K562 (cell line): ENCODE data around the gene STK32C. TPM values are rescaled to one million over a fixed set of nuclear protein-coding genes. Genes with fewer than 3 reads are reported as not detected.

Experiments used
- HMBOX1 ChIP-seq: sonication (generic); IDR thresholded peaks from 2 replicates; pipeline ENCODE4 v1.6.1; 2016
- KAT7 ChIP-seq: sonication (generic); formaldehyde crosslinking; IDR thresholded peaks from 2 replicates; pipeline ENCODE4 v1.8.0; 2022; ENCODE audit warnings: missing genetic modification reagents, mild to moderate bottlenecking, borderline replicate concordance
- MCM7 ChIP-seq, 2 experiments: fragments of 450-650 bp; IDR thresholded peaks; 2 replicates each; pipeline ENCODE4 v1.6.1; 2016 to 2018
- MED1 ChIP-seq: sonication (generic); formaldehyde crosslinking; IDR thresholded peaks from 2 replicates; pipeline ENCODE4 v1.8.1; 2023; ENCODE audit warnings: missing genetic modification reagents, borderline replicate concordance
- NONO ChIP-seq, 2 experiments: fragments of 200-400 bp in 1 of 2; fragments of 450-650 bp in 1 of 2; formaldehyde crosslinking in 1 of 2; IDR thresholded peaks; 2 replicates each; pipeline ENCODE4 v1.6.1; 2017; ENCODE audit warnings: low read depth in 2 of 2, mild to moderate bottlenecking in 2 of 2, moderate library complexity in 2 of 2, low read length in 1 of 2
- PML ChIP-seq: IDR thresholded peaks from 2 replicates; pipeline ENCODE4 v1.6.1; 2012; ENCODE audit warnings: low read length, inconsistent platforms
- RBM14 ChIP-seq: fragments of 200-400 bp; formaldehyde crosslinking; IDR thresholded peaks from 2 replicates; pipeline ENCODE4 v1.6.1; 2018; ENCODE audit warnings: low read depth, mild to moderate bottlenecking, low read length, moderate library complexity, borderline replicate concordance; ENCODE audit not compliant: insufficient read depth
- TAF7 ChIP-seq: fragments of 450-650 bp; IDR thresholded peaks from 2 replicates; pipeline ENCODE4 v1.6.1; 2016; ENCODE audit warnings: missing genetic modification characterization, missing compliant biosample characterization
- TCF7 ChIP-seq: sonication (generic); IDR thresholded peaks from 2 replicates; pipeline ENCODE4 v1.6.1; 2016; ENCODE audit warnings: antibody characterized with exemption, borderline replicate concordance
- TRIM25 ChIP-seq: fragments of 450-650 bp; IDR thresholded peaks from 2 replicates; pipeline ENCODE4 v1.7.0; 2016; ENCODE audit warnings: borderline replicate concordance
- ZC3H4 ChIP-seq: sonication (generic); formaldehyde crosslinking; IDR thresholded peaks from 2 replicates; pipeline ENCODE4 v1.9.0; 2021; ENCODE audit warnings: missing genetic modification reagents, borderline replicate concordance
- ZNF12 ChIP-seq: sonication (generic); formaldehyde crosslinking; IDR thresholded peaks from 2 replicates; pipeline ENCODE4 v1.4.0; 2020; ENCODE audit warnings: mild to moderate bottlenecking, missing genetic modification reagents
- ZNF778 ChIP-seq: fragments of 450-650 bp; formaldehyde crosslinking; IDR thresholded peaks from 2 replicates; pipeline ENCODE4 v1.4.0; 2020; ENCODE audit warnings: mild to moderate bottlenecking, moderate library complexity
- polyA plus RNA-seq, 8 experiments: library from polyadenylated mRNA; depleted of rRNA in 4 of 8; stranded (reverse) in 5 of 8; unstranded in 3 of 8; fragments of >200 nt; fragmentation: Nextera tagmentation in 2 of 8; fragmentation: Illumina TruSeq in 1 of 8; extraction: Ambion mirVana in 2 of 8; extraction: Trizol in 1 of 8; gene quantifications; 2 replicates each; pipeline versions ENCODE4 v1.2.1 to v1.2.3, GENCODE V29; 2011 to 2014; ENCODE audit warnings: inconsistent platforms in 1 of 8, missing spikeins in 1 of 8
- total RNA-seq, 7 experiments: library from RNA; depleted of rRNA in 6 of 7; stranded (reverse); fragments of >200 nt in 6 of 7; fragmentation: Illumina TruSeq in 2 of 7; extraction: Trizol in 2 of 7; gene quantifications; 2 replicates each; pipeline versions ENCODE4 v1.2.1 to v1.2.3, GENCODE V29; 2011 to 2021; ENCODE audit warnings: low replicate concordance in 1 of 7
- TF ChIP-seq, protein P1 (sequence below): fragments of 250-450 bp; sonication (Bioruptor Pico); IDR thresholded peaks from 2 replicates; pipeline ENCODE4 v1.4.0; 2020; ENCODE audit warnings: mild to moderate bottlenecking, moderate library complexity
- TF ChIP-seq, protein P2 (sequence below): sonication (generic); formaldehyde crosslinking; IDR thresholded peaks from 2 replicates; pipeline ENCODE4 v1.8.0; 2023; ENCODE audit warnings: mild to moderate bottlenecking, missing genetic modification reagents

Gene STK32C
- total and polyA plus RNA-seq, 9 of the 15 experiments (the other 6 are each of a cell fraction or from before 2014, with no cell fraction given): 1.5 to 20.9 (median 6.5) TPM

DNA sequence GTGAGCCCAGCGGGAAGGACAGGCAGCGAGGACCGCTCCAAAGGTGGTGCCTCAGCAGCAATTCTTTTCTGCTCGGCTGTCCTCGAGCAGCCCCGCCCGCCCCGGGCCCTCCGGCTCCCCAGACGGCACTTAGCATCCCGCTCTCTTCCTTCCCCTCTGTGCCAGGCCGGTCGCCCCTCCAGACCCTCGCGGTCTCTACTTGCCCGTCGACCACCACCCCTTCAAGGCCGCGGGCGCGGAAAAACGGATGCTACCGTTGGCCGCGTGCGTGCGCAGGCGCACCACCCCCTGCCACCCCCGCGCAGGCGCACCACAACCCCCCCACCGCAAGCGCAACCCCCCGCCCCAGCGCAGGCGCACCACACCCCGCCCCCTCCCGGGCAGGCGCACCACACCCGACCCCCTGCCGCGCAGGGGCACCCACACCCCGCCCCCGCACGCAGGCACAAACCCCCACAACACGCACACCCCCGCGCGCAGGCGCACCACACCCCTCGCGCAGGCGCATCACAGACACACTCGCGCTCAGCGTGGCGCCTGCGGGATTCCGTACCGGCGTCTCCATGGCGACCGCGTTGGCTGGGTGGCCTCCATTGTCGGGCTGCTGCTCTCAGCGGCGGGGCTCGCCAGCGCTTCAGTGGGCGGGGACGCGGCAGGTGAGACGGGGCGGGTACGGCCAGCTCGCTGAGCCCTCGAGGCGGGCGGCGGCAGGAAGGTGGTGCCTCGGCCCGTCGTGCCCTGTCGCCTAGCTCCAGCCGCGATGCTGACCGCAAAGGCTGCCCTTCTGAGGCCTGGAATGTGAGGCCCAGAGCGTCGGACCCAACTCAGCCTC lies 24.1 kb upstream of the STK32C start, which contains the start of gene LRRC27 (continued):
- 0 out of 2 replicates have a peak, but pooled peaks have one; percentile 35 for TF ChIP-seq PML
- no peak for TF ChIP-seq TCF7
- TF ChIP-seq ZNF12 (CRISPR knock-in tag): no peak
- TF ChIP-seq HMBOX1: no peak
- TF ChIP-seq MED1 (CRISPR knock-in tag): no peak
- TF ChIP-seq ZC3H4: no peak
- TF ChIP-seq TRIM25: no peak
- TF ChIP-seq ZNF778 (CRISPR knock-in tag): no peak
- TF ChIP-seq, protein P1, sequence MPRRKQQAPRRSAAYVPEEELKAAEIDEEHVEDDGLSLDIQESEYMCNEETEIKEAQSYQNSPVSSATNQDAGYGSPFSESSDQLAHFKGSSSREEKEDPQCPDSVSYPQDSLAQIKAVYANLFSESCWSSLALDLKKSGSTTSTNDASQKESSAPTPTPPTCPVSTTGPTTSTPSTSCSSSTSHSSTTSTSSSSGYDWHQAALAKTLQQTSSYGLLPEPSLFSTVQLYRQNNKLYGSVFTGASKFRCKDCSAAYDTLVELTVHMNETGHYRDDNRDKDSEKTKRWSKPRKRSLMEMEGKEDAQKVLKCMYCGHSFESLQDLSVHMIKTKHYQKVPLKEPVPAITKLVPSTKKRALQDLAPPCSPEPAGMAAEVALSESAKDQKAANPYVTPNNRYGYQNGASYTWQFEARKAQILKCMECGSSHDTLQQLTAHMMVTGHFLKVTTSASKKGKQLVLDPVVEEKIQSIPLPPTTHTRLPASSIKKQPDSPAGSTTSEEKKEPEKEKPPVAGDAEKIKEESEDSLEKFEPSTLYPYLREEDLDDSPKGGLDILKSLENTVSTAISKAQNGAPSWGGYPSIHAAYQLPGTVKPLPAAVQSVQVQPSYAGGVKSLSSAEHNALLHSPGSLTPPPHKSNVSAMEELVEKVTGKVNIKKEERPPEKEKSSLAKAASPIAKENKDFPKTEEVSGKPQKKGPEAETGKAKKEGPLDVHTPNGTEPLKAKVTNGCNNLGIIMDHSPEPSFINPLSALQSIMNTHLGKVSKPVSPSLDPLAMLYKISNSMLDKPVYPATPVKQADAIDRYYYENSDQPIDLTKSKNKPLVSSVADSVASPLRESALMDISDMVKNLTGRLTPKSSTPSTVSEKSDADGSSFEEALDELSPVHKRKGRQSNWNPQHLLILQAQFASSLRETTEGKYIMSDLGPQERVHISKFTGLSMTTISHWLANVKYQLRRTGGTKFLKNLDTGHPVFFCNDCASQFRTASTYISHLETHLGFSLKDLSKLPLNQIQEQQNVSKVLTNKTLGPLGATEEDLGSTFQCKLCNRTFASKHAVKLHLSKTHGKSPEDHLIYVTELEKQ (CRISPR knock-in tag): no peak
- no peak for TF ChIP-seq RBM14
- TF ChIP-seq TAF7 (tag): no peak
- no peak for TF ChIP-seq NONO (IDR thresholded peaks at IDR 0.05; ENCODE audit: low read depth in 2 of 2, low read length in 1 of 2)
- TF ChIP-seq MCM7 (IDR thresholded peaks at IDR 0.05): no peak
- TF ChIP-seq, protein P2, sequence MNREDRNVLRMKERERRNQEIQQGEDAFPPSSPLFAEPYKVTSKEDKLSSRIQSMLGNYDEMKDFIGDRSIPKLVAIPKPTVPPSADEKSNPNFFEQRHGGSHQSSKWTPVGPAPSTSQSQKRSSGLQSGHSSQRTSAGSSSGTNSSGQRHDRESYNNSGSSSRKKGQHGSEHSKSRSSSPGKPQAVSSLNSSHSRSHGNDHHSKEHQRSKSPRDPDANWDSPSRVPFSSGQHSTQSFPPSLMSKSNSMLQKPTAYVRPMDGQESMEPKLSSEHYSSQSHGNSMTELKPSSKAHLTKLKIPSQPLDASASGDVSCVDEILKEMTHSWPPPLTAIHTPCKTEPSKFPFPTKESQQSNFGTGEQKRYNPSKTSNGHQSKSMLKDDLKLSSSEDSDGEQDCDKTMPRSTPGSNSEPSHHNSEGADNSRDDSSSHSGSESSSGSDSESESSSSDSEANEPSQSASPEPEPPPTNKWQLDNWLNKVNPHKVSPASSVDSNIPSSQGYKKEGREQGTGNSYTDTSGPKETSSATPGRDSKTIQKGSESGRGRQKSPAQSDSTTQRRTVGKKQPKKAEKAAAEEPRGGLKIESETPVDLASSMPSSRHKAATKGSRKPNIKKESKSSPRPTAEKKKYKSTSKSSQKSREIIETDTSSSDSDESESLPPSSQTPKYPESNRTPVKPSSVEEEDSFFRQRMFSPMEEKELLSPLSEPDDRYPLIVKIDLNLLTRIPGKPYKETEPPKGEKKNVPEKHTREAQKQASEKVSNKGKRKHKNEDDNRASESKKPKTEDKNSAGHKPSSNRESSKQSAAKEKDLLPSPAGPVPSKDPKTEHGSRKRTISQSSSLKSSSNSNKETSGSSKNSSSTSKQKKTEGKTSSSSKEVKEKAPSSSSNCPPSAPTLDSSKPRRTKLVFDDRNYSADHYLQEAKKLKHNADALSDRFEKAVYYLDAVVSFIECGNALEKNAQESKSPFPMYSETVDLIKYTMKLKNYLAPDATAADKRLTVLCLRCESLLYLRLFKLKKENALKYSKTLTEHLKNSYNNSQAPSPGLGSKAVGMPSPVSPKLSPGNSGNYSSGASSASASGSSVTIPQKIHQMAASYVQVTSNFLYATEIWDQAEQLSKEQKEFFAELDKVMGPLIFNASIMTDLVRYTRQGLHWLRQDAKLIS (CRISPR knock-in tag): no peak
- TF ChIP-seq KAT7: no peak
